ENCODE results near the gene ZFYVE27.

GRCh38 chr10:97757471-97757870, 20.5 kb downstream of the ZFYVE27 start:
- TF ChIP-seq, protein P1, sequence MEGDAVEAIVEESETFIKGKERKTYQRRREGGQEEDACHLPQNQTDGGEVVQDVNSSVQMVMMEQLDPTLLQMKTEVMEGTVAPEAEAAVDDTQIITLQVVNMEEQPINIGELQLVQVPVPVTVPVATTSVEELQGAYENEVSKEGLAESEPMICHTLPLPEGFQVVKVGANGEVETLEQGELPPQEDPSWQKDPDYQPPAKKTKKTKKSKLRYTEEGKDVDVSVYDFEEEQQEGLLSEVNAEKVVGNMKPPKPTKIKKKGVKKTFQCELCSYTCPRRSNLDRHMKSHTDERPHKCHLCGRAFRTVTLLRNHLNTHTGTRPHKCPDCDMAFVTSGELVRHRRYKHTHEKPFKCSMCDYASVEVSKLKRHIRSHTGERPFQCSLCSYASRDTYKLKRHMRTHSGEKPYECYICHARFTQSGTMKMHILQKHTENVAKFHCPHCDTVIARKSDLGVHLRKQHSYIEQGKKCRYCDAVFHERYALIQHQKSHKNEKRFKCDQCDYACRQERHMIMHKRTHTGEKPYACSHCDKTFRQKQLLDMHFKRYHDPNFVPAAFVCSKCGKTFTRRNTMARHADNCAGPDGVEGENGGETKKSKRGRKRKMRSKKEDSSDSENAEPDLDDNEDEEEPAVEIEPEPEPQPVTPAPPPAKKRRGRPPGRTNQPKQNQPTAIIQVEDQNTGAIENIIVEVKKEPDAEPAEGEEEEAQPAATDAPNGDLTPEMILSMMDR (optimal IDR thresholded peaks at IDR 0.05 in 1 of 3, IDR thresholded peaks at IDR 0.05 in 1 of 3, conservative IDR thresholded peaks at IDR 0.05 in 1 of 3; ENCODE audit: extremely low read depth in 1 of 3, insufficient read depth in 2 of 3, low read length in 3 of 3) = no peak
- no peak for TF ChIP-seq EZH2 (IDR thresholded peaks at IDR 0.05; ENCODE audit: low read length)

All from keratinocyte (primary cell).